NCI-H2107 (cell line): ENCODE measurements around the gene SNRPD2.

Experiments used
- DNase-seq: peaks from one replicate; lab custom pipeline; 2025; lab: John Stamatoyannopoulos, UW

SNRPD2 gene

GRCh38 chr19:45657520-45658167 is 34.1 kb downstream of the SNRPD2 start:
- no peak for DNase-seq

DNA sequence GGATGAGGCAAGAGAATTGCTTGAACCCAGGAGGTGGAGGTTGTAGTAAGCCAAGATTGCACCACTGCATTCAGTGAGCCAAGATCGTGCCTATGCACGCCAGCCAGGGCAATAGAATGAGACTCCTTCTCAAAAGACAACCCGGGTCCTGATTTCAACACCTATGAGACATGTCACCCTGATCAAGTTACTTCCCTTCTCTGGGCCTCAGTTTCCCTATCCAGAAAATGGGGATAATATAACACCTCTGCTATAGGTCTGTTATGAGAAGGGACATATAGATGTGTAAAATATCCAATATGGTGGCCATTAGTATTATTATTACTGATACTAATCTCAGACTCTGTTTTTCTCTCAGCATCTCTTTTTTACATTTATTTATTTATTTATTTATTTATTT is 36.7 kb downstream of the SNRPD2 start:
- DNase-seq, result no peak

GRCh38 chr19:45653634-45654033 is 38.1 kb downstream of the SNRPD2 start:
- DNase-seq, result no peak

- no peak for DNase-seq
These were observed 41.0 kb downstream of the SNRPD2 start for GRCh38 chr19:45650722-45651121.

DNA sequence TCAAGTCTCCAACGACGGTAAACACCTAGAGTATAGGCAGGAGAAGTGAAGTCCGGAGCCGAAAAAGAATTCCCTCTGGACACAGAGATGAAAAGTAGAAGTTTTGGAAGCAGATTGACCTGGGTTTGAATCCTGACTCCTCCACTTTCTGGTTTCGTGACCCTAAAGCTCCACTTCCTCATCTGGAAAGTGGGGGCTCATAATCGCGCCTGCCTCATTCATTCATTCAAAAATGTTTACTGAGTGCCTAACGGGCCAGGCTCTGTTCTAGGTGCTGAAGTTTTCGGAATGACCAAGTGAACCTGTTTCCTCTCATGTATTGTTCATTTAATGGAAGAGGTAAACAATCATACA is 45.4 kb downstream of the SNRPD2 start:
- DNase-seq, result no peak

GRCh38 chr19:45645631-45646344 is 46.0 kb downstream of the SNRPD2 start:
- no peak for DNase-seq

DNA sequence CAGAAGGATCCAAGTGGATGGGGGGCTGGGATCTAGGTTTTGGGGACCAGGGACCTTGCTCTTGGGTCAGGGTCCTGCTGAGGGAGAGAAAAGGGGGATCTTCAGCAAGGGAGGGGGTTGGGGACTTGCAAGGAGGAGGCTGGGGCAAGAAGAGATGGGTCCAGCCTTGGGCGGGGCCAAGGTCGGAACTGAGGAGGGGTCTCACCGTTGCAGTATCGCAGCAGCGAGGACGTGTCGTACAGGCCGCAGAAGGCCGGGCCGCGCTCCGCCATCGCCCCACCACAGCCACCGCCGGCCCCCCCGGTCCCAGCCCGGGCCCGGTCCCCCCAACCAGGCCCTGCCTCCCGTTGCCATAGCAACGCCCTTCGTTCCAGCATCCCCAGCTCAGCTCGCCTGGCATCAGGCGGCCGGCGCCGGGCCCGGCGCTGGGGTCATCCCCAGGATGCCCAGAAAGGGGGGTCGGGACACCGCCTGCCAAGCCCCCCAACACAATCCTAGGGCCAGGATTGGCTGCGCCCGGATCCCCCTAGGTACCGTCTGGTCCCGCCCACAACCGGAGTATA is 46.6 kb downstream of the SNRPD2 start:
- DNase-seq, result no peak

- no peak for DNase-seq
These were observed 47.6 kb downstream of the SNRPD2 start for GRCh38 chr19:45643927-45644771.

- peak; percentile 63 for DNase-seq
These were observed 48.5 kb downstream of the SNRPD2 start for GRCh38 chr19:45643024-45643926.

DNA sequence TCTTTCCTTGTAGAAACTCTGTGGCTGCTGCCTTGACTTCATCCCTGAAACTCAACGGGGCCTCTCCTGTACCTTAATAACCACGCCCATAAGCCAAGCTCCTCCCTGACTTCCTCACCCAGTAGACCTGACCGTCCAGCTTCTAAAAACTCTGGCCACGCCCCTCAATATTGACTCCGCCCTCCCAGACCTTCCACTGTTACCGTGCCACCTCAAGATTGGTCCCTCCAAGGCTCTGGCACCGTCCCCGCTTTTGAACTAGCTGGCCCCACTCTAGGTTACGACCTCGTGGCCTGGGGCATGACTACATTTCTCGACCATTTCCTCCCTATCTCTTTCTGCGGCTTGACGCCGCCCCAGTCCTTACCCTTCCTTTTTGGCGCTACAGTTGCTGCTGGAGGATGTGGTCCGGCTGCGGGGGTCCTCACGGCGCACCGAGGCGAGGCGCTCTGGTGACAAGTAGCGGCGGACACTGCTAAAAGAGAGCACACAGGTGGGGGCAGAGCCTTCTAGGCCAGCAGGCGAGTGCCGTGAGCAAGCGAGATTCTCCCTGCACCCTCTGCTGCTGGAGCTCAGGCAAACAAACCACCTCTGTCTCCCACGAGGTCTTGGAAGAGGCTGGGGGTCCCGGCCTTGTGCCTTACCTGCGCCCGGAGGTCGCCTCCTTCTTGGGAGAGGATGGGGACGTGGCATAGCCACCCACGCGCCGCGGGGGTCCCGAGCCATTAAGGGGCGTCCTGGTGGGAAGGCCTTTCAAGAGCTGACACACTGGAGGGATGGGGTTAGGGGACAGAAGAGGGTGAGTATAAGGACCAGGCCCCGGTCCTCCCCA is 50.3 kb downstream of the SNRPD2 start:
- DNase-seq, result no peak

GRCh38 chr19:45640849-45641273 is 50.9 kb downstream of the SNRPD2 start:
- DNase-seq, result no peak

- DNase-seq, result no peak
These were observed 52.6 kb downstream of the SNRPD2 start, which contains the start of gene EML2 for GRCh38 chr19:45638930-45639729. Gene EML2, minus strand, starts transcription at chr19:45639397. Its CDS starts 21 bp downstream, at chr19:45639376.

- no peak for DNase-seq
These were observed 53.7 kb downstream of the SNRPD2 start for GRCh38 chr19:45637890-45638667.
